Endodermal cell (in vitro differentiated cells): ENCODE measurements around the gene HLX. TPM values are rescaled to one million over a fixed set of nuclear protein-coding genes. Genes with fewer than 3 reads are reported as not detected.

Experiments used
- DNase-seq: peaks from one replicate; pipeline ENCODE4 v3.0.0-alpha.2; 2017
- H3K27ac ChIP-seq: 2 replicates; pipeline ENCODE4 v1.5.1; 2013; ENCODE audit warnings: mild to moderate bottlenecking, low read depth, low read length, moderate library complexity
- H3K27me3 ChIP-seq: 2 replicates; pipeline ENCODE4 v1.6.1; 2013; ENCODE audit warnings: mild to moderate bottlenecking, low read length, moderate library complexity; ENCODE audit not compliant: insufficient read depth, control insufficient read depth, poor library complexity, severe bottlenecking
- H3K36me3 ChIP-seq: 2 replicates; pipeline ENCODE4 v1.7.0; 2013; ENCODE audit warnings: mild to moderate bottlenecking, low read length, moderate library complexity; ENCODE audit not compliant: control insufficient read depth, insufficient read depth
- H3K4me1 ChIP-seq: one replicate; pipeline ENCODE4 v1.7.0; 2013; ENCODE audit warnings: low read length; ENCODE audit not compliant: control insufficient read depth, insufficient read depth
- H3K4me3 ChIP-seq: 2 replicates; pipeline ENCODE4 v1.5.1; 2013; ENCODE audit warnings: mild to moderate bottlenecking, low read length, moderate library complexity
- H3K9ac ChIP-seq: 2 replicates; pipeline ENCODE4 v1.6.1; 2013; ENCODE audit warnings: mild to moderate bottlenecking, low read length, moderate library complexity; ENCODE audit not compliant: poor library complexity, severe bottlenecking; ENCODE audit errors: extremely low read depth
- H3K9me3 ChIP-seq: 2 replicates; pipeline ENCODE4 v1.6.1; 2013; ENCODE audit warnings: mild to moderate bottlenecking, low read length, moderate library complexity; ENCODE audit not compliant: control insufficient read depth
- H3K27ac Mint-ChIP-seq: 2 replicates; pipeline ENCODE4 v1.8.0; 2020; ENCODE audit warnings: mixed read lengths
- H3K27me3 Mint-ChIP-seq: 2 replicates; pipeline ENCODE4 v1.8.0; 2021; ENCODE audit warnings: mild to moderate bottlenecking, mixed read lengths; ENCODE audit not compliant: insufficient read depth
- H3K36me3 Mint-ChIP-seq: 2 replicates; pipeline ENCODE4 v1.8.0; 2020; ENCODE audit warnings: low read depth, mixed read lengths
- H3K4me1 Mint-ChIP-seq: 2 replicates; pipeline ENCODE4 v1.8.0; 2020; ENCODE audit warnings: mixed read lengths
- H3K4me3 Mint-ChIP-seq: 2 replicates; pipeline ENCODE4 v1.8.0; 2020; ENCODE audit warnings: mild to moderate bottlenecking, moderate library complexity, mixed read lengths
- H3K9me3 Mint-ChIP-seq: 2 replicates; pipeline ENCODE4 v1.8.0; 2020; ENCODE audit warnings: mild to moderate bottlenecking, mixed read lengths
- WGBS, 2 experiments: methylation state at CpG; one replicate each; pipeline versions ENCODE4 v1.1.5 to v1.1.7; 2013; ENCODE audit warnings: missing lambda C conversion rate in 2 of 2, mixed read lengths in 1 of 2; ENCODE audit not compliant: insufficient coverage in 1 of 2, insufficient read length in 1 of 2; 5-methylcytosine and 5-hydroxymethylcytosine counted together
- total RNA-seq, 2 donors: library from RNA; stranded (reverse); fragmentation: NEBNext Ultra II Directional in 1 of 2; extraction: Animal tissue kit (Norgen Biotek cat#: 25700) in 1 of 2; gene quantifications; 2 replicates in 1 of 2; 3 replicates in 1 of 2; pipeline ENCODE4 v1.2.1, GENCODE V29; 2021
- TF ChIP-seq, protein P1 (sequence below): fragments of 200-600 bp; sonication (generic); conservative IDR thresholded peaks from 2 replicates; pipeline ENCODE4 v1.5.0; 2021; ENCODE audit warnings: antibody characterized with exemption, mild to moderate bottlenecking

The HLX gene
- total RNA-seq, 2 donors from 2014 or later, result 2.9 to 5.0 TPM

- Histone ChIP-seq H3K36me3 (no peaks in the 10 kb centered on the region), H3K9me3 (peaks cover 6% of the 10 kb centered on the region), H3K4me3 (no peak overlapping the region), H3K27ac (no peak overlapping the region), H3K27me3 (peaks cover 100% of the 10 kb centered on the region), H3K4me1 (no peaks in the 10 kb centered on the region), H3K9ac (no peak overlapping the region)
- Mint-ChIP-seq H3K27ac (no peak overlapping the region), H3K27me3 (peaks cover 100% of the 10 kb centered on the region), H3K36me3 (peaks cover under 1% of the 10 kb centered on the region), H3K9me3 (peaks cover 6% of the 10 kb centered on the region), H3K4me3 (no peak overlapping the region), H3K4me1 (peaks cover 23% of the 10 kb centered on the region)
- no peak for DNase-seq
- TF ChIP-seq, protein P1, sequence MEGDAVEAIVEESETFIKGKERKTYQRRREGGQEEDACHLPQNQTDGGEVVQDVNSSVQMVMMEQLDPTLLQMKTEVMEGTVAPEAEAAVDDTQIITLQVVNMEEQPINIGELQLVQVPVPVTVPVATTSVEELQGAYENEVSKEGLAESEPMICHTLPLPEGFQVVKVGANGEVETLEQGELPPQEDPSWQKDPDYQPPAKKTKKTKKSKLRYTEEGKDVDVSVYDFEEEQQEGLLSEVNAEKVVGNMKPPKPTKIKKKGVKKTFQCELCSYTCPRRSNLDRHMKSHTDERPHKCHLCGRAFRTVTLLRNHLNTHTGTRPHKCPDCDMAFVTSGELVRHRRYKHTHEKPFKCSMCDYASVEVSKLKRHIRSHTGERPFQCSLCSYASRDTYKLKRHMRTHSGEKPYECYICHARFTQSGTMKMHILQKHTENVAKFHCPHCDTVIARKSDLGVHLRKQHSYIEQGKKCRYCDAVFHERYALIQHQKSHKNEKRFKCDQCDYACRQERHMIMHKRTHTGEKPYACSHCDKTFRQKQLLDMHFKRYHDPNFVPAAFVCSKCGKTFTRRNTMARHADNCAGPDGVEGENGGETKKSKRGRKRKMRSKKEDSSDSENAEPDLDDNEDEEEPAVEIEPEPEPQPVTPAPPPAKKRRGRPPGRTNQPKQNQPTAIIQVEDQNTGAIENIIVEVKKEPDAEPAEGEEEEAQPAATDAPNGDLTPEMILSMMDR, result no peak
- 20 to 26% methylated on average over 1 of the region's 1 CpG for WGBS, 2 experiments
Observed at GRCh38 chr1:220890602-220891001, 11.4 kb downstream of the HLX start.

GRCh38 chr1:220891224-220892085 lies 12.2 kb downstream of the HLX start:
- TF ChIP-seq, protein P1, result no peak
- peaks cover 100% of the 10 kb centered on the region for H3K27me3 Mint-ChIP-seq
- Histone ChIP-seq H3K4me3 (no peak overlapping the region), H3K4me1 (peaks cover 3% of the 10 kb centered on the region), H3K9ac (no peak overlapping the region), H3K27ac (no peak overlapping the region), H3K9me3 (peaks cover 6% of the 10 kb centered on the region), H3K36me3 (no peaks in the 10 kb centered on the region), H3K27me3 (peaks cover 100% of the 10 kb centered on the region)
- H3K36me3 Mint-ChIP-seq, result no peaks in the 10 kb centered on the region
- H3K27ac Mint-ChIP-seq, result no peak overlapping the region
- DNase-seq, result peak; percentile 54
- 6 to 8% methylated on average over 21 to 47 of the region's 47 CpGs for WGBS, 2 experiments
- H3K9me3 Mint-ChIP-seq, result peaks cover 6% of the 10 kb centered on the region
- H3K4me3 Mint-ChIP-seq, result no peak overlapping the region
- H3K4me1 Mint-ChIP-seq, result peaks cover 29% of the 10 kb centered on the region

DNA sequence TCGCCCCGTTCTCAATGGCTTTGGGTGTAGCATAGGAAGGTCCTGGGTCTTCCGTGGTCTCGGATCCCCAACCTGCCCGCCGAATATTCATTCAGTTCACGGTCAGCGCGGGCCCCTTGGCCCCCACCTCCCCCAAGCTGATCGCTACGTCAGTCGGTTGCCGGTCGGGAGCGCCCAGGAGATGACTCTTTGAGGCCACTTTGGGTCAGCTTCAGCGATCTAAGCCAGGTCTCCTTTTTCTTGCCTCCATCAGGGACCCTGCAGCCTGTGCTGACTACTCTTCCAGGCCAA lies 12.8 kb downstream of the HLX start:
- H3K4me1 Mint-ChIP-seq, result peaks cover 29% of the 10 kb centered on the region
- Histone ChIP-seq H3K9ac (no peak overlapping the region), H3K4me1 (peaks cover 3% of the 10 kb centered on the region), H3K4me3 (no peak overlapping the region), H3K27ac (no peak overlapping the region), H3K9me3 (peaks cover 6% of the 10 kb centered on the region), H3K36me3 (no peaks in the 10 kb centered on the region), H3K27me3 (peaks cover 100% of the 10 kb centered on the region)
- no peaks in the 10 kb centered on the region for H3K36me3 Mint-ChIP-seq
- DNase-seq, result no peak
- 4 to 7% methylated on average over 9 to 16 of the region's 16 CpGs for WGBS, 2 experiments
- peaks cover 6% of the 10 kb centered on the region for H3K9me3 Mint-ChIP-seq
- no peak overlapping the region for H3K4me3 Mint-ChIP-seq
- H3K27me3 Mint-ChIP-seq, result peaks cover 100% of the 10 kb centered on the region
- TF ChIP-seq, protein P1, result no peak
- no peak overlapping the region for H3K27ac Mint-ChIP-seq
